GM19193 (cell line): Measurements from ENCODE around the gene GSTM4.

Experiments
- POLR2A ChIP-seq: IDR thresholded peaks from 4 replicates; pipeline ENCODE4 v1.6.1; 2011; ENCODE audit not compliant: insufficient read depth, insufficient read length; ENCODE audit errors: extremely low read depth

The GSTM4 gene

GRCh38 chr1:109643385-109644230, 12.3 kb upstream of the GSTM4 start:
- TF ChIP-seq POLR2A: no peak

- TF ChIP-seq POLR2A: no peak
Observed at GRCh38 chr1:109644670-109645069, 11.2 kb upstream of the GSTM4 start.

GRCh38 chr1:109649491-109649914, 6.4 kb upstream of the GSTM4 start:
- TF ChIP-seq POLR2A: no peak

- no peak for TF ChIP-seq POLR2A
Observed at GRCh38 chr1:109650609-109651008, 5.3 kb upstream of the GSTM4 start.

- TF ChIP-seq POLR2A: no peak
Observed at GRCh38 chr1:109652402-109652801, 3.5 kb upstream of the GSTM4 start.

- TF ChIP-seq POLR2A: no peak
Observed at GRCh38 chr1:109653306-109653705, 2.6 kb upstream of the GSTM4 start.

- no peak for TF ChIP-seq POLR2A
Observed at GRCh38 chr1:109654519-109654918, 1.4 kb upstream of the GSTM4 start.

GRCh38 chr1:109657395-109657794, 1.5 kb downstream of the GSTM4 start:
- no peak for TF ChIP-seq POLR2A

GRCh38 chr1:109657970-109658369, 2.1 kb downstream of the GSTM4 start:
- no peak for TF ChIP-seq POLR2A

GRCh38 chr1:109658533-109659042, 2.7 kb downstream of the GSTM4 start:
- TF ChIP-seq POLR2A: no peak

- TF ChIP-seq POLR2A: no peak
Observed at GRCh38 chr1:109659145-109659544, 3.2 kb downstream of the GSTM4 start.

GRCh38 chr1:109659997-109660690, 4.2 kb downstream of the GSTM4 start:
- TF ChIP-seq POLR2A: no peak

GRCh38 chr1:109661391-109661790, 5.5 kb downstream of the GSTM4 start:
- no peak for TF ChIP-seq POLR2A

- no peak for TF ChIP-seq POLR2A
Observed at GRCh38 chr1:109664671-109665070, 8.8 kb downstream of the GSTM4 start.

GRCh38 chr1:109667452-109668122, 11.7 kb downstream of the GSTM4 start, which contains the start of gene GSTM2:
GSTM2 (plus strand) TSS chr1:109668057; CDS start chr1:109668116, 59 bp downstream.
- no peak for TF ChIP-seq POLR2A
